GM21576 (cell line): ENCODE data around the gene PCSK2.
A peak's percentile ranks its signal among the peaks of the same experiment; 100 is the strongest.

Experiments used
- ATAC-seq: cut with Tn5 transposase; IDR thresholded peaks from one replicate; pipeline ENCODE4 v1.9.1; 2021; ENCODE audit warnings: mild to moderate bottlenecking, moderate library complexity; ENCODE audit not compliant: unreplicated experiment

Gene PCSK2

GRCh38 chr20:17503301-17504065, 276.6 kb downstream of the PCSK2 start:
- no peak for ATAC-seq

- no peak for ATAC-seq
These were observed 277.4 kb downstream of the PCSK2 start for GRCh38 chr20:17504066-17504897.

GRCh38 chr20:17504898-17505635, 278.2 kb downstream of the PCSK2 start:
- ATAC-seq: peak; percentile 76

- ATAC-seq: no peak
These were observed 279.0 kb downstream of the PCSK2 start for GRCh38 chr20:17505636-17506517.

- ATAC-seq: no peak
These were observed 280.2 kb downstream of the PCSK2 start for GRCh38 chr20:17507032-17507431.

GRCh38 chr20:17507531-17507930, 280.7 kb downstream of the PCSK2 start:
- ATAC-seq: no peak

- no peak for ATAC-seq
These were observed 281.9 kb downstream of the PCSK2 start for GRCh38 chr20:17508756-17509155.

GRCh38 chr20:17510548-17510947, 283.7 kb downstream of the PCSK2 start:
- ATAC-seq: no peak

GRCh38 chr20:17511401-17511800, 284.6 kb downstream of the PCSK2 start:
- ATAC-seq: no peak

GRCh38 chr20:17513939-17514338, 287.1 kb downstream of the PCSK2 start:
- ATAC-seq: no peak

- no peak for ATAC-seq
These were observed 288.2 kb downstream of the PCSK2 start for GRCh38 chr20:17515053-17515452.

- no peak for ATAC-seq
These were observed 291.7 kb downstream of the PCSK2 start for GRCh38 chr20:17518339-17519052.

- ATAC-seq: no peak
These were observed 292.9 kb downstream of the PCSK2 start for GRCh38 chr20:17519606-17520285.

- no peak for ATAC-seq
These were observed 293.7 kb downstream of the PCSK2 start for GRCh38 chr20:17520583-17520982.

- no peak for ATAC-seq
These were observed 295.7 kb downstream of the PCSK2 start for GRCh38 chr20:17522528-17522927.

- no peak for ATAC-seq
These were observed 296.5 kb downstream of the PCSK2 start for GRCh38 chr20:17523326-17523725.

- no peak for ATAC-seq
These were observed 297.7 kb downstream of the PCSK2 start for GRCh38 chr20:17524560-17524959.

- ATAC-seq: no peak
These were observed 298.3 kb downstream of the PCSK2 start for GRCh38 chr20:17525132-17525531.

GRCh38 chr20:17525650-17526049, 298.8 kb downstream of the PCSK2 start:
- ATAC-seq: no peak
